GM18861 (cell line): ENCODE data around the gene FMC1.
"Not testable (repeated sequence)": the region's sequence is repeated elsewhere in the genome, so short reads cannot be mapped to it uniquely, and the experiment has no call there.

Experiments used
- ATAC-seq: cut with Tn5 transposase; IDR thresholded peaks from one replicate; pipeline ENCODE4 v1.9.1; 2021; ENCODE audit not compliant: unreplicated experiment

Gene FMC1

GRCh38 chr7:139340037-139340807, 915 bp upstream of the FMC1 start:
- peak; percentile 81 for ATAC-seq

GRCh38 chr7:139340808-139341057, 404 bp upstream of the FMC1 start:
- ATAC-seq = no peak

GRCh38 chr7:139341776-139342226, 664 bp downstream of the FMC1 start:
- ATAC-seq = peak; percentile 32

GRCh38 chr7:139345042-139345441, 3.9 kb downstream of the FMC1 start:
- ATAC-seq = no peak

- no peak for ATAC-seq
Measured at GRCh38 chr7:139351027-139351426, 9.9 kb downstream of the FMC1 start.

- ATAC-seq = no peak
Measured at GRCh38 chr7:139354729-139355128, 13.6 kb downstream of the FMC1 start.

GRCh38 chr7:139355320-139355719, 14.2 kb downstream of the FMC1 start:
- no peak for ATAC-seq

- ATAC-seq = not testable (repeated sequence)
Measured at GRCh38 chr7:139357729-139358506, 16.8 kb downstream of the FMC1 start.

- ATAC-seq = peak; percentile 12
Measured at GRCh38 chr7:139358541-139359365, 17.6 kb downstream of the FMC1 start.

- ATAC-seq = peak; percentile 77
Measured at GRCh38 chr7:139359366-139360209, 18.5 kb downstream of the FMC1 start, which contains the start of gene LUC7L2. LUC7L2 (plus strand) TSS chr7:139359894; CDS start chr7:139360262, 368 bp downstream.

GRCh38 chr7:139360210-139360947, 19.2 kb downstream of the FMC1 start:
- peak; percentile 42 for ATAC-seq

- no peak for ATAC-seq
Measured at GRCh38 chr7:139360948-139361307, 19.8 kb downstream of the FMC1 start.

- no peak for ATAC-seq
Measured at GRCh38 chr7:139361523-139361922, 20.4 kb downstream of the FMC1 start.

GRCh38 chr7:139362302-139362701, 21.2 kb downstream of the FMC1 start:
- ATAC-seq = no peak

GRCh38 chr7:139362981-139363380, 21.8 kb downstream of the FMC1 start:
- ATAC-seq = no peak

- no peak for ATAC-seq
Measured at GRCh38 chr7:139365336-139365735, 24.2 kb downstream of the FMC1 start.

- no peak for ATAC-seq
Measured at GRCh38 chr7:139366400-139366799, 25.3 kb downstream of the FMC1 start.

GRCh38 chr7:139367438-139368155, 26.5 kb downstream of the FMC1 start:
- ATAC-seq = no peak

GRCh38 chr7:139370301-139370942, 29.3 kb downstream of the FMC1 start:
- no peak for ATAC-seq
